Activated T-helper 1 cell treated with anti-CD3 and anti-CD28 coated beads, Interleukin-12 subunit alpha, Interleukin-12 subunit beta, Interleukin-2, Interleukin-4 antibody, amounts not matched to agents 30 ng/mL and 10 ng/mL and 1 ng/mL, durations not matched to agents 14 hours and 24 hours and 36 hours (primary cell): ENCODE measurements around the gene MAG. TPM values are rescaled to one million over a fixed set of nuclear protein-coding genes. Genes with fewer than 3 reads are reported as not detected.

Experiments used
- DNase-seq: peaks from one replicate; pipeline ENCODE4 v3.0.0; 2021; ENCODE audit warnings: low spot score
- H3K27ac Mint-ChIP-seq: one replicate; pipeline ENCODE4 v1.8.0; 2021; ENCODE audit warnings: mild to moderate bottlenecking, mixed read lengths
- H3K27me3 Mint-ChIP-seq: one replicate; pipeline ENCODE4 v1.8.0; 2022; ENCODE audit warnings: mild to moderate bottlenecking, moderate library complexity, mixed read lengths; ENCODE audit not compliant: insufficient read depth
- H3K36me3 Mint-ChIP-seq: one replicate; pipeline ENCODE4 v1.8.0; 2021; ENCODE audit warnings: low read depth, mixed read lengths
- H3K4me1 Mint-ChIP-seq: one replicate; pipeline ENCODE4 v1.8.0; 2021; ENCODE audit warnings: low read depth, mixed read lengths
- H3K4me3 Mint-ChIP-seq: one replicate; pipeline ENCODE4 v1.8.0; 2021; ENCODE audit warnings: mild to moderate bottlenecking, moderate library complexity, mixed read lengths
- H3K9me3 Mint-ChIP-seq: one replicate; pipeline ENCODE4 v1.8.0; 2021; ENCODE audit warnings: mixed read lengths
- intact Hi-C: fragments of 100-400 bp; cut with micrococcal nuclease; formaldehyde crosslinking; loops from one replicate; pipeline ENCODE4 v1.15.1; 2024
- total RNA-seq: library from RNA; stranded (reverse); gene quantifications from 2 replicates; pipeline ENCODE4 v1.2.3, GENCODE V29; 2022

Gene MAG
- not detected in 2 replicates for total RNA-seq

DNA sequence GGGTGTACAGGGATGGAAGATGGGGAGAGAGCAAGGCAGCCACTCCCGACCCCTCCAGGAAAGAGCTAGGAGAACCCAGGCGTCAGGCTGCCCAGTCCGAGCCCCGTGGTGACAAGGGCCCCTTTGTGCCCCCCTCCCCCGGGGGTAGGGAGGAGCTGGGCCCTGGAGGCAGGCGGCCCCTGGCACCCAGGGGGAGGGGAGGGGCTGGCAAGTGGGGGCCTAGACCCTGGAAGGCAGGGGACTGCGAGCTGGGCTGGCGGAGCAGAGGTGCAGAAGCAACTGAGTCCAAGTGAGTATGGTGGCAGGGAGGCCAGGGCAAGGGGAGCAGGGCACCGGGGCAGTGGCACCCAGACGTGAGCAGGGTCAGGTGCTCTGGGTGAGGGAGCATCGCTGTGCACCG is at the start of gene MAG:
Gene MAG (plus strand): TSS at position 246 of the 400 bp plus-strand sequence. CDS start 3,248 bp downstream, outside the sequence.
- Mint-ChIP-seq H3K9me3 (no peaks in the 10 kb centered on the region), H3K27ac (no peak within 1 kb of the TSS), H3K36me3 (no peaks in the 10 kb centered on the region), H3K27me3 (peaks cover 8% of the 10 kb centered on the region), H3K4me3 (no peak within 1 kb of the TSS), H3K4me1 (no peaks in the 10 kb centered on the region)
- DNase-seq, result no peak
- intact Hi-C loops, result no loop called here

DNA sequence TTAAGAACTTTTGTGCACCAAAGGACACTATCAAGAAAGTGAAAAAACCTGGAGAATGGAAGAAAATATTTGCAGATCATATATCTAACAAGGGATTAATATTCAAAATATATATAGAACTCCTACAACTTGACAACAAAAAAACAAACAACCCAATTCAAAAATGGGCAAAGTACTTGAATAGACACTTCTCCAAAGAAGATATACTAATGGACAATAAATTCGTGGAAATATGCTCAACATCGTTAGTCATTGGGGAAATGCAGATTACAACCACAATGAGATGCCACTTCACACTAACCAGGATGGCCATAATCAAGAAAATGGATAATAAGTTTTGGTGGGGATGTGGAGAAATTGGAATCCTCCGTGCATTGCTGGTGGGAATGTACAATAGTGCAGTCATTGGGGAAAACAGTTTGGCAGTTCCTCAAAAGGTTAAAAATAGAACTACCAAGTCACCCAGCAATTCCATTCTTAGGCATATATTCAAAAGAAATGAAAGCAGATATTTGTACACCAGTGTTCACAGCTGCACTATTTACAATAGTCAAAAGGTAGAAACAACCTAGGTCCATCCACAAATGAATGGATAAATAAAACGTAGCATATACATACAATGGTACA is 45.4 kb upstream of the MAG start:
- Mint-ChIP-seq H3K4me1 (peaks cover 18% of the 10 kb centered on the region), H3K4me3 (peak overlapping the region; percentile 85), H3K9me3 (peaks cover 17% of the 10 kb centered on the region), H3K36me3 (peaks cover 2% of the 10 kb centered on the region), H3K27ac (no peak overlapping the region), H3K27me3 (peaks cover 30% of the 10 kb centered on the region)
- DNase-seq, result no peak
- intact Hi-C loops, result loop anchor here (5.0 kb wide), 1 partner anchor 34 kb away; no protein-coding TSS in a partner anchor

DNA sequence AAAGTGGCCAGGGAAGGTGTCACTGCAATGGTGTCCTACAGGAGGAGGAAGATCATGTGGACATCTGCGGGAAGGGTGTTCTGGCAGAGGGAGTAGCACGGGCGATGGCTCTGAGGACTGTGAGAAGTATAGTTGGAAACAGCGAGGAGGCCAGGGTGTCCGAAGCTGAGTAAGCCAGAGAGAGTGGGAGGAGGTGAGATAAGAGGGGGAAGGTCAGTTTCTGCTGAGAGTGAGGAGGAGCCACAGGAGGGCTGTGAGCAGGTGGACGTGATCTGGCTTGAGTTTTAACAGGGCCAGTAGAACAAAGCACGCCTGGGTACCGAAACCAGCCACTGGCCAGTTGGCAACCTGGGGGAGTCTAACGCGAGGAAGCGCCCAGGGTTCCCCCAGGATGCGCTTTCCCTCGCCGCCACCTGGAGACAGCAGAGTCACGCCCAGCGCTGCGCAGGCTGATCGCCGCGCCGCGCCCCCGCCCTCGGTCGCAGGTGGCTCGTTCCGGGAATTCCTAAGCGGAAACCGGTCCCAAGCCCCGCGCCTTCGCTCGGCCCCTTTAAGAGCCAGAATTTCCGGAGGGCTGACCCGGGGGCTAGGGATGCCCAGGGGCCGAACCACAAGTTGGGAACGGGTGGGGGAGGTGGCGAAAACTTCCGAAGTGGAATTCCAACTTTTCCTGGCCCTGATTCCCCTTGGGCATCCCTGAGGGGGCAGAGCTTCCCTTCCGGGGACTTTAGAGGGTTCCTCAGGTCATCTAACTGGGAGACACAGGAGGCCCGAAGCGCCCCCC is 44.2 kb upstream of the MAG start:
- Mint-ChIP-seq H3K4me1 (peaks cover 18% of the 10 kb centered on the region), H3K9me3 (peaks cover 12% of the 10 kb centered on the region), H3K27me3 (peaks cover 27% of the 10 kb centered on the region), H3K36me3 (peaks cover 2% of the 10 kb centered on the region), H3K27ac (peak overlapping the region; percentile 66), H3K4me3 (peak overlapping the region; percentile 85)
- no peak for DNase-seq
- intact Hi-C loops, result loop anchor here (1.0 to 5.0 kb wide), 2 partner anchors 21 to 35 kb away; partner anchors contain the start of gene USF2

GRCh38 chr19:35248310-35249145 is 43.4 kb upstream of the MAG start, which contains the start of gene LSR:
Gene LSR, plus strand, starts transcription at chr19:35249002. Its CDS starts 21 bp downstream, at chr19:35249023.
- peaks cover 18% of the 10 kb centered on the region for H3K4me1 Mint-ChIP-seq
- H3K36me3 Mint-ChIP-seq, result peaks cover 2% of the 10 kb centered on the region
- H3K4me3 Mint-ChIP-seq, result peak within 1 kb of the TSS; percentile 85
- H3K27ac Mint-ChIP-seq, result peak within 1 kb of the TSS; percentile 23
- intact Hi-C loops, result loop anchor here (1.0 to 5.0 kb wide), 2 partner anchors 20 to 36 kb away; partner anchors contain the start of gene USF2
- peaks cover 19% of the 10 kb centered on the region for H3K27me3 Mint-ChIP-seq
- DNase-seq, result peak; percentile 30
- peaks cover 7% of the 10 kb centered on the region for H3K9me3 Mint-ChIP-seq

GRCh38 chr19:35249146-35249847 is 42.7 kb upstream of the MAG start:
- peaks cover 16% of the 10 kb centered on the region for H3K27me3 Mint-ChIP-seq
- no peak overlapping the region for H3K27ac Mint-ChIP-seq
- peaks cover 18% of the 10 kb centered on the region for H3K4me1 Mint-ChIP-seq
- intact Hi-C loops, result loop anchor here (5.0 kb wide), 1 partner anchor 37 kb away; no protein-coding TSS in a partner anchor
- DNase-seq, result no peak
- H3K36me3 Mint-ChIP-seq, result peaks cover 2% of the 10 kb centered on the region
- H3K4me3 Mint-ChIP-seq, result peak overlapping the region; percentile 85
- peaks cover 4% of the 10 kb centered on the region for H3K9me3 Mint-ChIP-seq

- Mint-ChIP-seq H3K9me3 (no peaks in the 10 kb centered on the region), H3K27me3 (peaks cover 16% of the 10 kb centered on the region), H3K4me1 (peaks cover 18% of the 10 kb centered on the region), H3K4me3 (peak overlapping the region; percentile 85), H3K36me3 (peaks cover 2% of the 10 kb centered on the region), H3K27ac (no peak overlapping the region)
- no peak for DNase-seq
- intact Hi-C loops, result loop anchor here (5.0 kb wide), 1 partner anchor 38 kb away; no protein-coding TSS in a partner anchor
These were observed 41.9 kb upstream of the MAG start for GRCh38 chr19:35249848-35250711.

- Mint-ChIP-seq H3K4me3 (no peak overlapping the region), H3K27me3 (peaks cover 11% of the 10 kb centered on the region), H3K9me3 (no peaks in the 10 kb centered on the region), H3K36me3 (peaks cover 2% of the 10 kb centered on the region), H3K27ac (no peak overlapping the region), H3K4me1 (peaks cover 18% of the 10 kb centered on the region)
- DNase-seq, result no peak
- intact Hi-C loops, result no loop called here
These were observed 40.5 kb upstream of the MAG start for GRCh38 chr19:35251456-35251855.

- H3K27ac Mint-ChIP-seq, result no peak overlapping the region
- intact Hi-C loops, result no loop called here
- H3K27me3 Mint-ChIP-seq, result peaks cover 3% of the 10 kb centered on the region
- H3K4me3 Mint-ChIP-seq, result no peak overlapping the region
- peaks cover 2% of the 10 kb centered on the region for H3K36me3 Mint-ChIP-seq
- H3K9me3 Mint-ChIP-seq, result no peaks in the 10 kb centered on the region
- DNase-seq, result no peak
- H3K4me1 Mint-ChIP-seq, result peaks cover 9% of the 10 kb centered on the region
These were observed 38.4 kb upstream of the MAG start for GRCh38 chr19:35253316-35254286.

GRCh38 chr19:35254341-35255297 is 37.3 kb upstream of the MAG start:
- no peaks in the 10 kb centered on the region for H3K9me3 Mint-ChIP-seq
- intact Hi-C loops, result no loop called here
- H3K36me3 Mint-ChIP-seq, result peaks cover under 1% of the 10 kb centered on the region
- H3K4me3 Mint-ChIP-seq, result no peak overlapping the region
- no peak for DNase-seq
- no peak overlapping the region for H3K27ac Mint-ChIP-seq
- peaks cover 2% of the 10 kb centered on the region for H3K4me1 Mint-ChIP-seq
- peaks cover 3% of the 10 kb centered on the region for H3K27me3 Mint-ChIP-seq

DNA sequence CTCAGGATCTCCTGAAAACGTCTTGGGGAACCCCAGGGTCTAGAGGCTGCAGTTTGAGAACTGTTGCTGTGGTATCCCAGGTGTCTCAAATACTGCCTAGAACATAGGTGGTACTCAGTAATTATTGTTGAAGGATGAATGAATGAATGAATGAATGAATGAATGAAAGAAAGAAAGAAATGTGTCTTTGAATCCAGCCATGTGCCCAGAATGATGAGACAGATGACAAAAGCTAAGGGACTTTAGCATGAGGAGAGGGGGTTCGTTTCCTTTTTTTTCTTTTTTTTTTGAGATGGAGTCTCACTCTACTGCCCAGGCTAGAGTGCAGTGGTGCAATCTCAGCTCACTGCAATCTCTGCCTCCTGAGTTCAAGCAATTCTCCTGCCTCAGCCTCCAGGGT is 35.4 kb upstream of the MAG start:
- no peak for DNase-seq
- Mint-ChIP-seq H3K27me3 (no peaks in the 10 kb centered on the region), H3K9me3 (no peaks in the 10 kb centered on the region), H3K4me1 (no peaks in the 10 kb centered on the region), H3K4me3 (no peak overlapping the region), H3K27ac (no peak overlapping the region), H3K36me3 (no peaks in the 10 kb centered on the region)
- intact Hi-C loops, result no loop called here
